Calu3 (cell line): ENCODE results near the gene NPTX1. TPM values are rescaled to one million over a fixed set of nuclear protein-coding genes. Genes with fewer than 3 reads are reported as not detected.

Experiments
- BruUV-seq: library from RNA; stranded (reverse); fragments of 400-500 nt; replicated peaks from 2 replicates; lab custom pipeline; 2021; lab: Mats Ljungman, UMichigan
- CTCF ChIA-PET: fragments of 300-600 bp; sonication (Branson Sonifier 250); formaldehyde crosslinking; loops from one replicate; lab custom pipeline; 2022; ENCODE audit warnings: antibody characterized with exemption; lab: Charles Lee
- DNase-seq: peaks from one replicate; pipeline ENCODE4 v3.0.0; 2022
- H3K27ac Mint-ChIP-seq: one replicate; pipeline ENCODE4 v1.8.0; 2022; ENCODE audit warnings: mixed read lengths; ENCODE audit not compliant: unreplicated experiment
- H3K27me3 Mint-ChIP-seq: one replicate; pipeline ENCODE4 v1.8.0; 2022; ENCODE audit warnings: mixed read lengths; ENCODE audit not compliant: unreplicated experiment
- H3K36me3 Mint-ChIP-seq: one replicate; pipeline ENCODE4 v1.8.0; 2022; ENCODE audit warnings: mild to moderate bottlenecking, moderate library complexity, mixed read lengths; ENCODE audit not compliant: insufficient read depth, unreplicated experiment
- H3K4me1 Mint-ChIP-seq: one replicate; pipeline ENCODE4 v1.8.0; 2022; ENCODE audit warnings: mild to moderate bottlenecking, low read depth, mixed read lengths; ENCODE audit not compliant: unreplicated experiment
- H3K4me3 Mint-ChIP-seq: one replicate; pipeline ENCODE4 v1.8.0; 2022; ENCODE audit warnings: mild to moderate bottlenecking, low read depth, moderate library complexity, mixed read lengths; ENCODE audit not compliant: unreplicated experiment
- H3K9me3 Mint-ChIP-seq: one replicate; pipeline ENCODE4 v1.8.0; 2022; ENCODE audit warnings: low read depth, mixed read lengths; ENCODE audit not compliant: unreplicated experiment
- CTCF ChIP-seq: fragments of 200-600 bp; IDR thresholded peaks from one replicate; pipeline ENCODE4 v1.8.0; 2022; ENCODE audit warnings: antibody characterized with exemption; ENCODE audit not compliant: unreplicated experiment
- intact Hi-C: fragments of 100-400 bp; cut with micrococcal nuclease; formaldehyde crosslinking; loops from one replicate; pipeline ENCODE4 v1.10.0; 2022; ENCODE audit not compliant: unreplicated experiment
- total RNA-seq: library from RNA; stranded (reverse); gene quantifications from 2 replicates; pipeline ENCODE4 v1.2.3, GENCODE V29; 2022

Gene NPTX1
- total RNA-seq, 1 experiment from 2014 or later, result 0.21 TPM

- Mint-ChIP-seq H3K4me3 (no peak overlapping the region), H3K27ac (no peak overlapping the region), H3K27me3 (peaks cover 96% of the 10 kb centered on the region), H3K36me3 (no peaks in the 10 kb centered on the region), H3K9me3 (no peaks in the 10 kb centered on the region), H3K4me1 (no peaks in the 10 kb centered on the region)
- intact Hi-C loops, result no loop called here
- no peak for TF ChIP-seq CTCF
- no TSS peak for BruUV-seq
- CTCF ChIA-PET, result no interaction called here
- DNase-seq, result no peak
Observed at GRCh38 chr17:80468781-80469493, 7.5 kb downstream of the NPTX1 start.

GRCh38 chr17:80468242-80468641 is 8.2 kb downstream of the NPTX1 start:
- DNase-seq, result no peak
- Mint-ChIP-seq H3K27ac (no peak overlapping the region), H3K4me1 (no peaks in the 10 kb centered on the region), H3K36me3 (no peaks in the 10 kb centered on the region), H3K9me3 (no peaks in the 10 kb centered on the region), H3K4me3 (no peak overlapping the region), H3K27me3 (peaks cover 89% of the 10 kb centered on the region)
- no TSS peak for BruUV-seq
- CTCF ChIA-PET, result no interaction called here
- TF ChIP-seq CTCF, result no peak
- intact Hi-C loops, result no loop called here

DNA sequence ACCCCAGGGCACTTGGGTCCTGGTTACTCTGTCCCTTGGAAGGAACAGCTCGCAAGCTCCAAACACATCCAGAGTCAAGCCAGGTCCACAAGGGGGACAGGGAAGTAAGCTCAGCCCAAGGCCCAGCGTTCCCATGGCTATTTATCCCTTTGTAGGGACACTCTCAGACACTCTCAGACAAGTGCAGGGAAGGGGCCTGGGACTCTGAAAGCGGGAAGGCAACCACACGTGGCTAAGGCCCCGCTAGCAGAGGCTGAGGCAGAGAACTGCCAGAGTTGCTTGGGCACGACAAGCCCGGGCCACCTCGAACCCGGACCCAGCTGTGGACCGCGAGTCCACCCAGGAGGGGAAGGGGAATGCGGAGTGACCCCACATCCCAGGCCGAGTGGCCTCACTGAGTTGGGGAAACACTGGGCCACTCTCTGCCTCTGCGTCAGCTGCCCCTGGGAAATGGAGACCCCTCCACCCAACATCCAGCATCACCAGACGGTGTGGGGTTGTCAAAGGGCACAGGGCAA is 10.2 kb downstream of the NPTX1 start:
- no peak for DNase-seq
- no TSS peak for BruUV-seq
- no peaks in the 10 kb centered on the region for H3K9me3 Mint-ChIP-seq
- H3K27ac Mint-ChIP-seq, result no peak overlapping the region
- no peak for TF ChIP-seq CTCF
- CTCF ChIA-PET, result no interaction called here
- H3K4me3 Mint-ChIP-seq, result no peak overlapping the region
- peaks cover 82% of the 10 kb centered on the region for H3K27me3 Mint-ChIP-seq
- H3K4me1 Mint-ChIP-seq, result no peaks in the 10 kb centered on the region
- H3K36me3 Mint-ChIP-seq, result no peaks in the 10 kb centered on the region
- intact Hi-C loops, result no loop called here

GRCh38 chr17:80465327-80465974 is 11.0 kb downstream of the NPTX1 start:
- Mint-ChIP-seq H3K27ac (no peak overlapping the region), H3K9me3 (no peaks in the 10 kb centered on the region), H3K4me3 (no peak overlapping the region), H3K36me3 (no peaks in the 10 kb centered on the region), H3K4me1 (no peaks in the 10 kb centered on the region), H3K27me3 (peaks cover 79% of the 10 kb centered on the region)
- no TSS peak for BruUV-seq
- CTCF ChIA-PET, result no interaction called here
- TF ChIP-seq CTCF, result no peak
- intact Hi-C loops, result no loop called here
- no peak for DNase-seq
